ENCODE data around the gene MYADML2. TPM values are rescaled to one million over a fixed set of nuclear protein-coding genes. Genes with fewer than 3 reads are reported as not detected.
"Not testable (repeated sequence)": the region's sequence is repeated elsewhere in the genome, so short reads cannot be mapped to it uniquely, and the experiment has no call there.

MYADML2 gene
- total and polyA plus RNA-seq, 5 donors: 0.51 to 1.9 (median 1.3) TPM; not detected in 1

- DNase-seq: no peak
- Histone ChIP-seq H3K27ac (ENCODE audit: low read length) (no peak overlapping the region), H3K27me3 (ENCODE audit: control insufficient read depth, insufficient read depth) (no peaks in the 10 kb centered on the region), H3K4me3 (ENCODE audit: low read length) (no peak overlapping the region), H3K4me1 (ENCODE audit: control insufficient read depth, insufficient read depth, low read length) (peaks cover 13% of the 10 kb centered on the region), H3K9me3 (ENCODE audit: control insufficient read depth, low read length) (no peaks in the 10 kb centered on the region)
- intact Hi-C loops (cut with DNase I): no loop called here
- ATAC-seq: no peak
- 79% methylated on average over 15 of the region's 15 CpGs for WGBS
Observed at GRCh38 chr17:81918832-81919545, 28.0 kb downstream of the MYADML2 start.

- H3K9me3 ChIP-seq (ENCODE audit: control insufficient read depth, low read length); H3K4me1 ChIP-seq (ENCODE audit: control insufficient read depth, insufficient read depth, low read length); DNase-seq; intact Hi-C loops (cut with DNase I); H3K27me3 ChIP-seq (ENCODE audit: control insufficient read depth, insufficient read depth); H3K27ac ChIP-seq (ENCODE audit: low read length): not testable (repeated sequence)
- H3K4me3 ChIP-seq (ENCODE audit: low read length): peak overlapping the region; percentile 75
- 37% methylated on average over 9 of the region's 9 CpGs for WGBS
- peak; percentile 7 to 11 for ATAC-seq
Observed at GRCh38 chr17:81918333-81918669, 28.7 kb downstream of the MYADML2 start.

GRCh38 chr17:81917565-81918332 is 29.3 kb downstream of the MYADML2 start, which contains the start of gene SIRT7:
TSS of gene SIRT7 (minus strand) at chr17:81918176. CDS start at chr17:81918131, 45 bp downstream.
- no peaks in the 10 kb centered on the region for H3K9me3 ChIP-seq (ENCODE audit: control insufficient read depth, low read length)
- intact Hi-C loops (cut with DNase I): no loop called here
- H3K4me3 ChIP-seq (ENCODE audit: low read length): peak within 1 kb of the TSS; percentile 75
- peaks cover 6% of the 10 kb centered on the region for H3K4me1 ChIP-seq (ENCODE audit: control insufficient read depth, insufficient read depth, low read length)
- ATAC-seq: peak; percentile 71
- peak; percentile 76 to 94 (median 87) for DNase-seq
- H3K27me3 ChIP-seq (ENCODE audit: control insufficient read depth, insufficient read depth): no peaks in the 10 kb centered on the region
- no peak within 1 kb of the TSS for H3K27ac ChIP-seq (ENCODE audit: low read length)
- under 1% methylated on average over 94 of the region's 94 CpGs for WGBS

- 82% methylated on average over 21 of the region's 21 CpGs for WGBS
- H3K4me3 ChIP-seq (ENCODE audit: low read length): no peak overlapping the region
- intact Hi-C loops (cut with DNase I): no loop called here
Observed at GRCh38 chr17:81916234-81917001, 30.6 kb downstream of the MYADML2 start.

GRCh38 chr17:81915331-81915730 is 31.7 kb downstream of the MYADML2 start:
- 93% methylated on average over 12 of the region's 12 CpGs for WGBS
- Histone ChIP-seq H3K27ac (ENCODE audit: low read length) (no peak overlapping the region), H3K9me3 (ENCODE audit: control insufficient read depth, low read length) (no peaks in the 10 kb centered on the region), H3K4me1 (ENCODE audit: control insufficient read depth, insufficient read depth, low read length) (peaks cover 3% of the 10 kb centered on the region), H3K4me3 (ENCODE audit: low read length) (no peak overlapping the region), H3K27me3 (ENCODE audit: control insufficient read depth, insufficient read depth) (no peaks in the 10 kb centered on the region)
- DNase-seq (no peak), ATAC-seq (no peak)
- intact Hi-C loops (cut with DNase I): no loop called here

More at GRCh38 chr17:81916234-81917001, 30.6 kb downstream of the MYADML2 start:
- ATAC-seq (no peak), DNase-seq (no peak)
- H3K9me3 ChIP-seq (ENCODE audit: control insufficient read depth, low read length): no peaks in the 10 kb centered on the region
- H3K4me1 ChIP-seq (ENCODE audit: control insufficient read depth, insufficient read depth, low read length): peaks cover 3% of the 10 kb centered on the region
- H3K27ac ChIP-seq (ENCODE audit: low read length): no peak overlapping the region
- no peaks in the 10 kb centered on the region for H3K27me3 ChIP-seq (ENCODE audit: control insufficient read depth, insufficient read depth)

- ATAC-seq (no peak), DNase-seq (no peak)
- Histone ChIP-seq H3K27me3 (ENCODE audit: control insufficient read depth, insufficient read depth) (no peaks in the 10 kb centered on the region), H3K27ac (ENCODE audit: low read length) (no peak overlapping the region), H3K9me3 (ENCODE audit: control insufficient read depth, low read length) (no peaks in the 10 kb centered on the region), H3K4me1 (ENCODE audit: control insufficient read depth, insufficient read depth, low read length) (peaks cover 3% of the 10 kb centered on the region), H3K4me3 (ENCODE audit: low read length) (no peak overlapping the region)
- intact Hi-C loops (cut with DNase I): no loop called here
- WGBS: 96% methylated on average over 36 of the region's 36 CpGs
Observed at GRCh38 chr17:81914103-81914850, 32.8 kb downstream of the MYADML2 start.

- WGBS: 93% methylated on average over 31 of the region's 31 CpGs
- DNase-seq: no peak
- H3K4me1 ChIP-seq (ENCODE audit: control insufficient read depth, insufficient read depth, low read length): peaks cover 3% of the 10 kb centered on the region
- no peak overlapping the region for H3K27ac ChIP-seq (ENCODE audit: low read length)
- no peak overlapping the region for H3K4me3 ChIP-seq (ENCODE audit: low read length)
- no peaks in the 10 kb centered on the region for H3K27me3 ChIP-seq (ENCODE audit: control insufficient read depth, insufficient read depth)
- no peaks in the 10 kb centered on the region for H3K9me3 ChIP-seq (ENCODE audit: control insufficient read depth, low read length)
- intact Hi-C loops (cut with DNase I): no loop called here
- ATAC-seq: no peak
Observed at GRCh38 chr17:81913394-81914102, 33.5 kb downstream of the MYADML2 start.

GRCh38 chr17:81912441-81913309 is 34.4 kb downstream of the MYADML2 start:
- intact Hi-C loops (cut with DNase I): no loop called here
- WGBS: 92% methylated on average over 32 of the region's 32 CpGs
- Histone ChIP-seq H3K27ac (ENCODE audit: low read length) (no peak overlapping the region), H3K4me1 (ENCODE audit: control insufficient read depth, insufficient read depth, low read length) (peaks cover 3% of the 10 kb centered on the region), H3K9me3 (ENCODE audit: control insufficient read depth, low read length) (no peaks in the 10 kb centered on the region), H3K4me3 (ENCODE audit: low read length) (no peak overlapping the region), H3K27me3 (ENCODE audit: control insufficient read depth, insufficient read depth) (no peaks in the 10 kb centered on the region)
- DNase-seq (no peak), ATAC-seq (no peak)

- Histone ChIP-seq H3K27me3 (ENCODE audit: control insufficient read depth, insufficient read depth) (no peaks in the 10 kb centered on the region), H3K4me3 (ENCODE audit: low read length) (no peak overlapping the region), H3K27ac (ENCODE audit: low read length) (no peak overlapping the region), H3K9me3 (ENCODE audit: control insufficient read depth, low read length) (no peaks in the 10 kb centered on the region), H3K4me1 (ENCODE audit: control insufficient read depth, insufficient read depth, low read length) (peaks cover 2% of the 10 kb centered on the region)
- ATAC-seq (no peak), DNase-seq (no peak)
- WGBS: 88% methylated on average over 19 of the region's 19 CpGs
- intact Hi-C loops (cut with DNase I): no loop called here
Observed at GRCh38 chr17:81911969-81912368, 35.1 kb downstream of the MYADML2 start.

All from right cardiac atrium (tissue), 5 donors.